Keratinocyte (primary cell): ENCODE measurements around the gene PAH. TPM values are rescaled to one million over a fixed set of nuclear protein-coding genes. Genes with fewer than 3 reads are reported as not detected.

Experiments used
- DNase-seq: peaks from one replicate; pipeline ENCODE4 v3.0.0-alpha.2; 2011; ENCODE audit warnings: low read depth, missing footprints, low spot score
- FAIRE-seq: peaks from 2 replicates; lab custom pipeline; 2011; peaks lifted over from hg19 to GRCh38; lab: Jason Lieb, UNC
- H2AFZ ChIP-seq: 2 replicates; pipeline ENCODE4 v1.6.0; 2012; ENCODE audit warnings: low read length, control low read depth, inconsistent platforms; ENCODE audit not compliant: control insufficient read depth
- H3K27ac ChIP-seq: 2 replicates; pipeline ENCODE4 v1.5.1; 2011; ENCODE audit warnings: low read length; ENCODE audit not compliant: control insufficient read depth, insufficient read depth
- H3K27me3 ChIP-seq: 3 replicates; pipeline ENCODE4 v1.6.0; 2011; ENCODE audit warnings: low read length; ENCODE audit not compliant: control insufficient read depth, insufficient read depth; ENCODE audit errors: extremely low read depth
- H3K36me3 ChIP-seq, 2 experiments: 2 replicates in 1 of 2; 3 replicates in 1 of 2; pipeline ENCODE4 v1.5.1; 2011; ENCODE audit warnings: low read length in 2 of 2, mild to moderate bottlenecking in 1 of 2; ENCODE audit not compliant: control insufficient read depth in 2 of 2, insufficient read depth in 2 of 2; ENCODE audit errors: extremely low read depth in 1 of 2
- H3K4me1 ChIP-seq: 3 replicates; pipeline ENCODE4 v1.5.1; 2011; ENCODE audit warnings: low read length; ENCODE audit not compliant: control insufficient read depth, insufficient read depth; ENCODE audit errors: extremely low read depth
- H3K4me2 ChIP-seq: 3 replicates; pipeline ENCODE4 v1.6.0; 2011; ENCODE audit warnings: low read depth, low read length; ENCODE audit not compliant: control insufficient read depth, insufficient read depth; ENCODE audit errors: extremely low read depth
- H3K4me3 ChIP-seq, 3 experiments: fragments of 200-600 bp in 1 of 3; sonication (generic) in 1 of 3; 2 replicates in 2 of 3; 3 replicates in 1 of 3; pipeline ENCODE4 v1.5.1; 2011 to 2016; ENCODE audit warnings: low read length in 3 of 3, mild to moderate bottlenecking in 3 of 3, control low read depth in 2 of 3, inconsistent platforms in 1 of 3, low read depth in 1 of 3, mixed read lengths in 1 of 3, mixed run types in 1 of 3, moderate library complexity in 1 of 3; ENCODE audit not compliant: control insufficient read depth in 2 of 3, insufficient read depth in 2 of 3; ENCODE audit errors: extremely low read depth in 1 of 3
- H3K79me2 ChIP-seq: 2 replicates; pipeline ENCODE4 v1.6.0; 2012; ENCODE audit warnings: low read length; ENCODE audit not compliant: control insufficient read depth, insufficient read depth
- H3K9ac ChIP-seq: 3 replicates; pipeline ENCODE4 v1.6.0; 2011; ENCODE audit warnings: low read length; ENCODE audit not compliant: control insufficient read depth, insufficient read depth; ENCODE audit errors: extremely low read depth
- H3K9me1 ChIP-seq: 3 replicates; pipeline ENCODE4 v1.6.0; 2011; ENCODE audit warnings: low read length; ENCODE audit not compliant: control insufficient read depth, insufficient read depth; ENCODE audit errors: extremely low read depth
- H3K9me3 ChIP-seq: 2 replicates; pipeline ENCODE4 v1.5.1; 2012; ENCODE audit warnings: low read depth, low read length; ENCODE audit not compliant: control insufficient read depth
- H4K20me1 ChIP-seq: 3 replicates; pipeline ENCODE4 v1.6.0; 2011; ENCODE audit warnings: low read length; ENCODE audit not compliant: control insufficient read depth, insufficient read depth; ENCODE audit errors: extremely low read depth
- EZH2 ChIP-seq: IDR thresholded peaks from one replicate; pipeline ENCODE4 v1.6.1; 2012; ENCODE audit warnings: inconsistent platforms, mild to moderate bottlenecking, low read length, moderate library complexity
- dilution Hi-C: fragments of 300-500 bp; cut with MboI; formaldehyde crosslinking; loops from one replicate; pipeline ENCODE4 v1.7.0; 2020; ENCODE audit warnings: low sequenced_read_pairs; ENCODE audit not compliant: extremely low pct_ligation_motif_present
- polyA plus RNA-seq, 5 experiments: library from polyadenylated mRNA; depleted of rRNA in 3 of 5; stranded (reverse) in 3 of 5; stranded (forward) in 1 of 5; unstranded in 1 of 5; fragments of >200 nt; gene quantifications; 1 replicate in 1 of 5; 2 replicates in 3 of 5; 3 replicates in 1 of 5; pipeline versions ENCODE4 v1.2.1 to v1.2.3, GENCODE V29; 2011 to 2012; ENCODE audit warnings: missing spikeins in 2 of 5, low read depth in 1 of 5, low replicate concordance in 1 of 5
- TF ChIP-seq, protein P1 (sequence below), 3 experiments: IDR thresholded peaks in 1 of 3; conservative IDR thresholded peaks in 1 of 3; optimal IDR thresholded peaks in 1 of 3; 2 replicates in 2 of 3; 3 replicates in 1 of 3; pipeline versions ENCODE3 to v1.5.1; 2011; ENCODE audit warnings: low read length in 3 of 3, mild to moderate bottlenecking in 3 of 3, moderate library complexity in 2 of 3, control low read depth in 1 of 3, inconsistent platforms in 1 of 3; ENCODE audit not compliant: insufficient read depth in 2 of 3; ENCODE audit errors: extremely low read depth in 1 of 3

PAH gene
- polyA plus RNA-seq, 1 donor (not counting 4 experiments of a cell fraction or from before 2014, with no cell fraction given), result not detected

DNA sequence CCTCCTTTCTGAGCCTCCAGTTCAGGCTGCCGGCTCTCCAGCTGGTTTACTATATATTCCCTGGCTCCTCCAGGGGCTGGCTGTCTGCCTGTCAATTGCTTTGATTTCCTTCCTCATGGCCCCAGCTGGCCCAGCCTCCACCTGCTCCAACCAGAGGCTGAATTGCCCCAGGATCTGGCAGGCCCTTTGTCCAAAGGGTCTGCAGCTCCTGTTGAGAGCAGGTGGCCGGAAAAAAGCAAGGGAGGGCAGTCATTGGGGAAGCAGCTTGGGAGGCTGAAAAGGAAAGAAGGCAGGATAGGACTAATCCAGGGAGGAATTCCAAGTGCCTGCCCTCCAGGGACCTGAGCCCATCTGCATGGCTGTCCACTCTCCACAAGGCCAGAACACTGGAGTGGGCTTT lies 25.3 kb downstream of the PAH start:
- H3K9me1 ChIP-seq, result no peaks in the 10 kb centered on the region
- no peaks in the 10 kb centered on the region for H3K9me3 ChIP-seq
- no peaks in the 10 kb centered on the region for H3K4me1 ChIP-seq
- TF ChIP-seq EZH2, result no peak
- TF ChIP-seq, protein P1, sequence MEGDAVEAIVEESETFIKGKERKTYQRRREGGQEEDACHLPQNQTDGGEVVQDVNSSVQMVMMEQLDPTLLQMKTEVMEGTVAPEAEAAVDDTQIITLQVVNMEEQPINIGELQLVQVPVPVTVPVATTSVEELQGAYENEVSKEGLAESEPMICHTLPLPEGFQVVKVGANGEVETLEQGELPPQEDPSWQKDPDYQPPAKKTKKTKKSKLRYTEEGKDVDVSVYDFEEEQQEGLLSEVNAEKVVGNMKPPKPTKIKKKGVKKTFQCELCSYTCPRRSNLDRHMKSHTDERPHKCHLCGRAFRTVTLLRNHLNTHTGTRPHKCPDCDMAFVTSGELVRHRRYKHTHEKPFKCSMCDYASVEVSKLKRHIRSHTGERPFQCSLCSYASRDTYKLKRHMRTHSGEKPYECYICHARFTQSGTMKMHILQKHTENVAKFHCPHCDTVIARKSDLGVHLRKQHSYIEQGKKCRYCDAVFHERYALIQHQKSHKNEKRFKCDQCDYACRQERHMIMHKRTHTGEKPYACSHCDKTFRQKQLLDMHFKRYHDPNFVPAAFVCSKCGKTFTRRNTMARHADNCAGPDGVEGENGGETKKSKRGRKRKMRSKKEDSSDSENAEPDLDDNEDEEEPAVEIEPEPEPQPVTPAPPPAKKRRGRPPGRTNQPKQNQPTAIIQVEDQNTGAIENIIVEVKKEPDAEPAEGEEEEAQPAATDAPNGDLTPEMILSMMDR (optimal IDR thresholded peaks at IDR 0.05 in 1 of 3, IDR thresholded peaks at IDR 0.05 in 1 of 3, conservative IDR thresholded peaks at IDR 0.05 in 1 of 3; ENCODE audit: extremely low read depth in 1 of 3, insufficient read depth in 2 of 3, low read length in 3 of 3), result no peak
- H3K9ac ChIP-seq, result no peak overlapping the region
- H3K36me3 ChIP-seq, result no peaks in the 10 kb centered on the region
- no peak overlapping the region for H3K27ac ChIP-seq
- dilution Hi-C loops, result no loop called here
- H4K20me1 ChIP-seq, result no peaks in the 10 kb centered on the region
- H3K4me3 ChIP-seq, result no peak overlapping the region
- H3K4me2 ChIP-seq, result no peak overlapping the region
- DNase-seq (no peak), FAIRE-seq (no peak)
- H3K27me3 ChIP-seq, result no peaks in the 10 kb centered on the region
- no peak overlapping the region for H2AFZ ChIP-seq
- H3K79me2 ChIP-seq, result no peaks in the 10 kb centered on the region

DNA sequence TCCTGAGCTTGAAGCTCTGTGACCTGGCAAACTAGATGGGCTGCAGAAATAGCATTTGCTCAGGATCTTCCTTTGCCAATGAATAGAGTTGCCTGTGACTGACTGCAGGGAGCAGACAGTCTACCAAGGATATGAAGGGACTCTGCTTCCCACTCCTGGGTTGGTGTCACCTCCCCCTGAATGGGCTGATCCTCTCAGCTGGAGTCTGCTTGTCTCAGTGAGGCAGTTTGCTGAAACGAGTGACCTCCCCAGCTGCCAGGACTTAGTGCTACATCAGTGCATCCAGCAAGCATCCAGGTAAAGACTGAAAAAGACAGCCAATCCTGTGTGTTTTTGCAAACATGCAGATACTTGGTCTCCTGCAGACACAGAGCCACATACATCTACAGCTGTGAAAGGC lies 28.5 kb downstream of the PAH start:
- dilution Hi-C loops, result no loop called here
- peaks cover 3% of the 10 kb centered on the region for H3K27me3 ChIP-seq
- no peak overlapping the region for H3K4me2 ChIP-seq
- FAIRE-seq (no peak), DNase-seq (no peak)
- H3K79me2 ChIP-seq, result no peaks in the 10 kb centered on the region
- TF ChIP-seq, protein P1 (optimal IDR thresholded peaks at IDR 0.05 in 1 of 3, IDR thresholded peaks at IDR 0.05 in 1 of 3, conservative IDR thresholded peaks at IDR 0.05 in 1 of 3; ENCODE audit: extremely low read depth in 1 of 3, insufficient read depth in 2 of 3, low read length in 3 of 3), result no peak
- no peak for TF ChIP-seq EZH2
- H3K4me3 ChIP-seq, result no peak overlapping the region
- H3K9ac ChIP-seq, result no peak overlapping the region
- H3K9me1 ChIP-seq, result no peaks in the 10 kb centered on the region
- no peaks in the 10 kb centered on the region for H3K36me3 ChIP-seq
- H4K20me1 ChIP-seq, result no peaks in the 10 kb centered on the region
- no peak overlapping the region for H2AFZ ChIP-seq
- no peaks in the 10 kb centered on the region for H3K9me3 ChIP-seq
- no peak overlapping the region for H3K27ac ChIP-seq
- no peaks in the 10 kb centered on the region for H3K4me1 ChIP-seq
